Breast epithelium (tissue), 3 donors: ENCODE measurements around the gene MROH2A.

ENCODE experiments used
- CTCF ChIP-seq, 3 donors: fragments of 450-650 bp; IDR thresholded peaks; one replicate each; pipeline ENCODE4 v1.5.1; 2016 to 2017; ENCODE audit warnings: antibody characterized with exemption in 3 of 3, mild to moderate bottlenecking in 3 of 3, moderate library complexity in 3 of 3
- POLR2A ChIP-seq: fragments of 450-650 bp; IDR thresholded peaks from one replicate; pipeline ENCODE4 v1.6.1; 2016; ENCODE audit warnings: antibody characterized with exemption, mild to moderate bottlenecking, moderate library complexity
- POLR2AphosphoS5 ChIP-seq, 3 donors: sonication (generic); formaldehyde crosslinking; IDR thresholded peaks; one replicate each; pipeline ENCODE4 v1.6.1; 2017; ENCODE audit warnings: antibody characterized with exemption in 3 of 3

DNA sequence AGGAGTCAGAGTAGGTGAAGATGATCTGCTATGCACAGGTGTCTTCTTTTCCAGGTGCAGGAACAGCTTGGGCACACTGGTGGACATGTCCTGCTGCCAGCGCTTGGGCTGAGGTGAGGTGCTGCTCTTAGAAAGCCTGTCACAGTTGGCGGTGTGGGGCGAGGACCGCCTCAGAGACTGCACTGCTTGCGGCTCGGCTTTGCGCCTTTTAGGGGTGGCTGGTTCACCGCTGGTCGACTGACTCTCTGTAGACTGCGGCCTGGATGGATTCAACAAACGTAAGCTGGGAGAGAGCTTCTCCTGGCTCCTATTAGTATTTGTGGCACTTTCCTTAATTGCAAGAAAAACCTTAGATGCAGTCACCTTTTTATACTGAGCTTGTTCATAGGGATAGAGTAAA is 88.3 kb downstream of the MROH2A start:
- TF ChIP-seq CTCF (IDR thresholded peaks at IDR 0.05) (no peak), POLR2AphosphoS5 (IDR thresholded peaks at IDR 0.05) (no peak), POLR2A (no peak)
